NCI-H2107 (cell line): Measurements from ENCODE around the gene NUDCD3.

Source experiments
- DNase-seq: peaks from one replicate; lab custom pipeline; 2025; lab: John Stamatoyannopoulos, UW

NUDCD3 gene

DNA sequence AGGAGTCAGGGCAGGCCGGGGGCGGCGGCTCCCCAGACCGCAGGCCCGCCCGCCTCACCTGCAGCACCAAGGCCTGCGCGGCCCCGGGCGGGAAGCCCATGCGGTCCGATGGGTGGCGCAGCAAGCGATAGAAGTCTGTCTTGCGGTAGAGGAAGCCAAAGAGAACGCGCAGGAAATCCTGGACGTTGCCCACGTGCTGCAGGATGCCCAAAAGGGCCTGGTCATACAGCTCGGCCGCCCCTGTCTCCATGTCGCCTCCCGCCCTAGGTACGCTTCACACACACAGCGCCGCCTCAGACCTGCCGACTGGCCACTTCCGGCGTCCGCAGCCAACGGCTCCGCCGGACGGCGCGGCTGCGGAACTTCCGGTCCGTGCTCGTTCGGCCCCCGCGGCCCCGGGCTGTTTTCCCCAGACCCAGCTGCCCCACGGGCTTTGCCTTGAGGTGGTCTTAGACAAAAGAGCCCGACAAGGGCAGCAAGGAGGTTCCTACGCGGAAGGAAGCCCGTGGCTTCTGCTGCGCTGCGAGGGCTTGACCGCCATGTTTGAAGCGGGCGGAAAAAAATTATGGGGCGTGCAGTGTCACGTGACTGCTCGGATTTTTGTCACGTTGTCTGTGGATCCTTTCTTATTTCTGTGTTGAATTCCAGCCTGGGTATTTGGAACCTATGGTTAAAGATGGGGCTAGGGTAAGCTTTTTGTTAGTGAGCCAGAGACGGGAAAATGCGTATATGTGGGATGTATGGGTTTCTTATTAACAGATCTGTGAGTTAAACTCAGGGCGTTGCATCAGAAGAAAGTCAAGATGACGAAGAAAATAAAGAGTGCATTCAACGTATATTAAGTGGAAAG, at the start of gene NUDCD3:
TSS of gene NUDCD3 (minus strand) at position 308 of the 850 bp plus-strand sequence. CDS start at position 250, 58 bp downstream.
- DNase-seq, result peak; percentile 67

DNA sequence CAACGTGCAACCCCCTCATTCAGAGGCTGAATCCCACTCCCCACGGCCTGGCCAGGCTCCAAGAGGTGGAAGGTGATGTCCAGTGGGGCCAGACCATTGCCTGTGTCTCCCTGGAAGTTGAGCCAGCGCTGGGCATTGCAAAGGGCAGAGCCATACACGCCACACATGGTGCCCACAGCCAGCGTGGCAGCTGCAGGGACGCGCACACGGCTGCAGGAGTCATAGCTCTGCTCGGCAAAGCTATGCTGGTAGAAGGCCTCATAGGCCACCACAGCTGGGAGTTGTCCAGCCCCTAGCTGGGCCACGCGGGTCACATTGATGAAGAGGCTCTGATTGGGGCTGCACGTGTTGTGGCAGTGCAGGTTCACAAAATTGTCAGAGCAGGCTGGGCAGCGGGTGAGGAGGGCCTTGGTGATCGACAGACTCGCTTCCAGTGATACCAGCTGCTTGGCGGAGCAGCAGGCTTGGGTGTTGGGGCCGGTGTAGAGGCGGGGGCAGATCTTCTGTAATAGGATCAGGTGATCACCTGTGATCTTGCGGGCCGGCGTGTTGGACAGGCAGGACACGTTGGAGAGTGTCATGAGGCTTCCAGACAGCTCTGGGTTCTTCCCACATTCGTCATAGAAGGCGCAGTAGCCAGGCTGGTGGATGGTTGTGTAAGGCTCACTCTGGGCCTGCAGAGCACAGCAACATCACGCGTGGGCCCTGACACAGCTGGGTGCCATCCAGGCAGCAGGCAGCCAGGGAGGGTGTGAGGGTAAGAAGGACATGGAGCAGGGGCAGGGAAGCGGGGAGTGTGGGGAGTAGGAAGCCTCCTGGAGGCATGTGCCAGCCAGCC, 49.4 kb upstream of the NUDCD3 start:
- no peak for DNase-seq

DNA sequence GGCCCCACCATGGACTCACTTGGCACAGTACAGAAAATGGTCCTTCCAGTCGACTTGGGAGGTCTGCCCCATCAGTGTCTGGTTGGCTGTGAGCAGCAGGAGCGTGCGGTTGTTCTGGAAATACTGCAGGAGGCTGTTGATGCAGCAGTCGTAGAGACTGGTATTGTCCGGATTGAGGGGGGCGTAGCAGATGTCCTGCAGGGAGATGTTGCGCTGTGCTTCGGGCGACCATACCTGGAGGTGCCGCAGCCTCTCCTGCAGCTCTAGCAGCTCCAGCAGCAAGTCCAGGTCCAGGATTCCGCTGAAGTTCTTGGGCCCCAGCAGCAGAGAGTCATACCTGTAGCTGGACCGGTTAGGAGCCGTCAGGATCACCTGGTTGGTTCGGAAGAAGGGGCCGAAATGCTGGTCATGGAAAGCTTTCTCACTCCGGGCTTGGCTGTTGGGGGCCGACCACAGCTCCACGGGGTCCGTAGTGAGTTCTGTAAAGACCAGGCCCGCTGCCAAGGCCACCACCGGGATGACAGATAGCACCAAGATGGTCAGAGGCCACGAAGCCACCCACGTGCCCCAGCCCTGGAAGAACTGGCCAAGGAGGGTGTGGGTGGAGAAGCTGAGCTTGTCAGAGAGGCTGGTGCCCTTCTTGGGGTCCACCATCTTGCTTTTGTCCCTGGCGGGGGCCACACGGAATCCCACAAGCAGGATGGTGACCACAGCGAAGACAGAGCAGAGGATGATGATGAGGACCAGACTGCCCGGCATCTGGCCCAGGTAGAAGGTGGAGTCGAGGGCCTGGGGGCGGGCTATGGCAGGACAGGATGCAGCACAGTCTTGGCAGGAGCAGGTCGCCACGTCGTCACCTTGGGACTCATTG, 48.6 kb upstream of the NUDCD3 start:
- DNase-seq, result no peak

- DNase-seq, result no peak
Observed at GRCh38 chr7:44538093-44538797, 47.8 kb upstream of the NUDCD3 start.

DNA sequence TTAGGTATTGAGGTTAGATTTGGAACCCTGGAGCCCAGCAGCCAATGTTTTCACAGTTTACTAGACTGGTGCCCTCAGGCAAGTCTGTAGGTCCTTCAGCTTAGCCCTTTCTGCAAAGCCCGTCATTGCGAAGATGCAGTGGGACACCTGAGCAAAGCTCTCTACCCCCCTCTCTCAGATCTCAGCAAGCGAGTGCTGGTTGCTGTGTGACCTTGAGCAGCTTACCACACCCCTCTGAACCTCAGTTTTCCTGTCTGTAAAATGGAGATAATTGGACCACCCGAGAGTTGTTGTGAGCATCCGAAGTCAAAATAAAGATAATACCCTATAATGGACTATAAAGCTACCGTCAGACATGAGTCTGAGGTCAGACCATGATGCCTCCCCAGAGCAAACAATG, 47.0 kb upstream of the NUDCD3 start:
- DNase-seq, result no peak

DNA sequence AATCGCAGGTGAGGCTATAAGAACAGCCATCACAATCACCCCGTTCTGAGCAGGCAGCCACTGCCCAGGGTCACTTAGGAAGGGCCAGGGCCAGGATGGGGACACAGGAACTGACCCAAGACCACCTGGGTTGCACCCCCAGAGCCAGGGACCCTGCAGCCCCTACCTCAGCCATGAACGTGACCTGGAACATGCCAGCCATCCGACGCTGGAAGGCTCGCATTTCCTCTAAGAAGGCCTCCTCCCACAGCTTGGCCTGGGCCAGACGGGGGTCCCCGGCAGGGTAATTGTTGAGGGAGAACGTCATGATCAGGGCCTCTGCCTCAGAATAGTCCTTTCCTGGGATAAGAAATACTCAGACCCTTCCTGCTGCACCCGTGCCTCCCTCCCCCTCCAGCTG, 45.6 kb upstream of the NUDCD3 start:
- no peak for DNase-seq

DNA sequence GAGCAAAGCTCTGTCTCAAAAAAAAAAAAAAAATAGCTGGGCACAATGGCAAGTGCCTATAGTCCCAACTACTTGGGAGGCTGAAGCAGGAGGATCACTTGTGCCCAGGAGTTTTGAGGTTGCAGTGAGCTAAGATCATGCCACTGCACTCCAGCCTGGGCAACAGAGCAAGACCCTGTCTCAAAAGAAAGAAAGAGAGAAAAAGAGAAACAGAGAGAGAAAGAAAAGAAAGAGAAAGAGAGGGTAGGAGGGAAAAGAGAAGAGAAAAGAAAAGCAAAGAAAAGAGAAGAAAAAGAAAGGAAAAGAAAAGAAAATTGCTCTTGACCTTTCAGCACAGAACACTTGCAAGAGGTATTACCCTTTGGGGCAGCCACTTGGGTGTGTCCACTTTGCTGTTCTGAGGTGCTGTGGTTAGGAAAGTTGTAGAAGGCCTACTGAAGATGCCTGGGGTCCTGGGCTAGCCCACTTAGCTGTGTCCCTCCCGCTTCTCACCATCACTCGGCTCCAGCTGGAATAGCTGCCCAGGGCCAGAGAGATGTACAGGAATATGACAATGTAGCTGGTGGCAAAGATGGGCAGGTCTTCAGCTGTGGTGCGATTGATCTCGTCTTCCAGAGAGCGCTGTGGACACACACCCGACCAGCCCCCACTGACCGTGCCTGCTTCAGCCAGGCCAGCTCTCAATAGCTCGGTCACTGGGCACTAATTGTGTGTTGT, 45.0 kb upstream of the NUDCD3 start:
- no peak for DNase-seq

- no peak for DNase-seq
Observed at GRCh38 chr7:44534501-44534900, 44.0 kb upstream of the NUDCD3 start.

GRCh38 chr7:44534087-44534486, 43.6 kb upstream of the NUDCD3 start:
- DNase-seq, result no peak

DNA sequence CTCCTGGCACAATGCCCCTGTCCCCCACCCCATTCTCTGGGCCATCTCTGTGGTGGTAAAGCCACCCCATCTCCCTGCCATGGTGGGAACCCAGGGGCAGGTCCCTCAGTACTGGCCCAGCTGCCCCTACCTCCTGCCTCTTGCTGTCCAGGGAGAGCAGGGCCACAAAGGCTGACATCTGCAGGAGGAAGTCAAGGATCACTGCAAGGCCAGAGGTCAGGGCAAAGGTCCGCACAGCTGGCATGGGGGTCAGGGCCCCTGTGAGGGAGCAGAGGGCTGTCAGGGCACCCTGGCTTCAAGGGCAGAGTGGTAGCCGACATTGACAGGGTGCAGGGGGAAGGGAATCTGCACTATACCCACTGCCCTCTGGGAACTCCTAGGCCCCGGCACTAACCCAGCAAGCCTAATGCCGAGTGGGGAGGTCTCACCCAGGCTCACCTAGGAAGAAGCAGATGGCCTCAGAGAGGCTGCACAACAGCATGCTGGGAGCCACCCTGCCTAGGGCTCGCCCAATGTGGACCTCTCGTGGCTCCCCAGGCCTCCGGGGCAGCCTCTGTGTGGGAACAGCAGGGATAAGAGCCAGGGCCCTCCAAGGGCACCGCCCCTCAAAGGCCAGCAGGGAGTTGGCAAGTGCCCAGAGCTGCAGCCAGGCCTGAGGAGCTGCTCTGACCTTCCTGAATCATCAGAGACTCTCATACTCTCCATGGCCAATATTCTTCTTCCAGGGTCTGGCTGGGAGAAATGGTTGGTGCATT, 43.0 kb upstream of the NUDCD3 start:
- no peak for DNase-seq

- no peak for DNase-seq
Observed at GRCh38 chr7:44531421-44532380, 41.2 kb upstream of the NUDCD3 start.

DNA sequence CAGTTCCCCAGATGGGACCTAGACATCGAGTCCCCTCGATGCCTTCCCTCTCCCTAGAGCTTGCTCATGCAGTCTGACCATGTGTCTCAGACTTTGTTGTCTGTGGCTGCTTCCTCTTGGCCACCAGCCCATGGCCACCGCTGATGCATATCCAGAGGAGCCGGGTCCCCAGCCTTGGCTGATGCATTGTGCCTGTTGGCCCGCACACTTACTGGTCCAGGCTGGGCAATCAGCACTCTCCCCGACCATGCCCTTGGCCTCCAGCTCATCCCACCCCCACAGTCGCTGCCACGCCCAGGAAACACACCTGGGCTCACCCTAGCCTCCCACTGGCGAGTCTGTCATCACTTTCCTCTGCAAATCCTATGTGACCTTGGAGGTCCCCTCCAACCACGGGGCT, 40.5 kb upstream of the NUDCD3 start:
- DNase-seq, result no peak

- DNase-seq, result no peak
Observed at GRCh38 chr7:44524811-44525388, 34.4 kb upstream of the NUDCD3 start.

DNA sequence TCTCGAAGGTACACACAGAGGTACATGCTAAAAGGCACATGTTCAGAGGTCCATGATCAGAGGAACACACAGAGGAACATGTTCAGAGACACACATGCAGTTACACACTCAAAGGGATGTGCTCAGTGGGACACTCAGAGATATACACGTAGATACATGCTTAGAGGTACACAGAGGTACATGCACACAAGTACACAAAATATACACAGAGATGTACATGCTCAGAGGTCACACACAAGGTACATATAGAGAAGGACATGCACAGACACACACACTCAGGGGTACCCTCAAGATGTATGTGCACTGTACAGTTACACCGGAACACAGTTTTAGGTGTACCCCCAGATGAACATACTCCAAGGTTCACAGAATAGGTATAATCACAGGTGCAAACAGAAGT, 31.9 kb upstream of the NUDCD3 start:
- DNase-seq, result no peak

GRCh38 chr7:44521347-44522095, 31.1 kb upstream of the NUDCD3 start:
- DNase-seq, result no peak

- no peak for DNase-seq
Observed at GRCh38 chr7:44520574-44520973, 30.1 kb upstream of the NUDCD3 start.

- DNase-seq, result no peak
Observed at GRCh38 chr7:44519546-44519945, 29.1 kb upstream of the NUDCD3 start.

DNA sequence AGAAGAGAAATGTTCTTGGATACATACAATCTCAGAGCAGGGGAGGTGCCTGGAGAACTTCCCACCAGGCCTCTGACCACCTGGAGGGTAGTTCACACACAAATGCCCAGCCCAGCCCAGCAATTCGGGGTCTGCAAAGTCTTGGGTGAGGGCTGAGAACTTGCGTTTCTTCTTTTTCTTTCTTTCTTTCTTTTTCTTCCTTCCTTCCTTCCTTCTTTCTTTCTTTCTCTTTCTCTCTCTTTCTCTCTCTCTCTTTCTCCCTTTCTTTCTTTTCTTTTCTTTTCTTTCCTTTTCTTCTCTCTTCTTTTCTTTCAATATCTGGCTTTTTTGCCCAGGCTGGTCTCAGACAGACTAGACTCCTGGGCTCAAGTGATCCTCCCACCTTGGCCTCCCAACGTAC, 28.3 kb upstream of the NUDCD3 start:
- no peak for DNase-seq
